ENCODE results near the gene LAMB3.

GRCh38 chr1:209586221-209586740, 65.9 kb downstream of the LAMB3 start:
- TF ChIP-seq CTCF (conservative IDR thresholded peaks at IDR 0.05) (no peak), ZFX (IDR thresholded peaks at IDR 0.05) (no peak)
